Measurements from ENCODE around the gene MUSTN1. TPM values are rescaled to one million over a fixed set of nuclear protein-coding genes. Genes with fewer than 3 reads are reported as not detected.

The MUSTN1 gene
- total and polyA plus RNA-seq, 2 of the 13 experiments (the other 11 are each of a cell fraction or from before 2014, with no cell fraction given), result 0.84 to 1.4 TPM

DNA sequence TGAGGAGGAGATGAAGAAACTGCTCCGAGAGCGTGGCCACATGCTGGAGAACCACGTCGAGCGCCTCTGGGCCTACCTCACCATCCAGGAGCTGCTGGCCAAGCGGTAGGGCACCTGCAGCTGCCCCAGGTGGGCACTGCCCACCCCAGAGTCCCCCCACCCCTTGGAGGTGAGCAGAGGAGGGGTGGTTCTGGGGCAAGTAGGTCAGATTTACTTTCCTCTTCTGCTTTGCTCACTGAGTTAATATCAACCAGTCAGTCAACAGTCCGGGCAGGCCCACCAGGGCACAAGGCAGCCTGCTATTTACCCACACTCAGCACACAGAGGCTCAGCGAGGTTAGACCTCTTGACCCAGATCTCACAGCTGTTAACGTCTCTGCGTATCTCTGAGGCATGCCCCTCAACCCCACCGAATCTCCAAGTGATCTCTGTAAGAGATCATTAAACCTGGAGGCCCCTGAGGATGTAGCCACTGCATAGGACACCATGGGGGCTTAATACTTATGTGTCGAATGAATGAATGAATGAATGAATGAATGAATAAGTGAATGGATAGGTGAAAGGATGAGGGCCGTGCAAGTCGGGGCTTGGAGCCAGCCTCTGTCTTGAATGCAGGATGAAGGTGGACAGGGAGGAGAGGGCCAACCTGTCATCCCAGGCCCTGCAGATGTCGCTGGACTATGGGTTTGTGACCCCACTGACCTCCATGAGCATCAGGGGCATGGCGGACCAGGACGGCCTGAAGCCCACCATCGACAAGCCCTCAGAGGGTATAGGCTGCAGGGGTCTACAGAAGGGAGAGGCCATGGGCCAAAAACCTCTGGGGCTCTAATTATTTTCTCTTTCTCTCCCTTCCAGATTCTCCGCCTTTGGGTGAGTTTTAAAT lies 48.2 kb downstream of the MUSTN1 start (continued):
- TF ChIP-seq, protein P1, sequence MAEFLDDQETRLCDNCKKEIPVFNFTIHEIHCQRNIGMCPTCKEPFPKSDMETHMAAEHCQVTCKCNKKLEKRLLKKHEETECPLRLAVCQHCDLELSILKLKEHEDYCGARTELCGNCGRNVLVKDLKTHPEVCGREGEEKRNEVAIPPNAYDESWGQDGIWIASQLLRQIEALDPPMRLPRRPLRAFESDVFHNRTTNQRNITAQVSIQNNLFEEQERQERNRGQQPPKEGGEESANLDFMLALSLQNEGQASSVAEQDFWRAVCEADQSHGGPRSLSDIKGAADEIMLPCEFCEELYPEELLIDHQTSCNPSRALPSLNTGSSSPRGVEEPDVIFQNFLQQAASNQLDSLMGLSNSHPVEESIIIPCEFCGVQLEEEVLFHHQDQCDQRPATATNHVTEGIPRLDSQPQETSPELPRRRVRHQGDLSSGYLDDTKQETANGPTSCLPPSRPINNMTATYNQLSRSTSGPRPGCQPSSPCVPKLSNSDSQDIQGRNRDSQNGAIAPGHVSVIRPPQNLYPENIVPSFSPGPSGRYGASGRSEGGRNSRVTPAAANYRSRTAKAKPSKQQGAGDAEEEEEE (CRISPR knock-in tag; IDR thresholded peaks at IDR 0.05; ENCODE audit: borderline replicate concordance), result no peak
- TF ChIP-seq MAZ (IDR thresholded peaks at IDR 0.05; ENCODE audit: borderline replicate concordance, low read depth, low read length) (no peak), MAZ (CRISPR knock-in tag; IDR thresholded peaks at IDR 0.05; ENCODE audit: low read depth) (0 out of 2 replicates have a peak, but pooled peaks have one; percentile 27), IKZF1 (IDR thresholded peaks at IDR 0.05) (no peak), ATM (IDR thresholded peaks at IDR 0.05; ENCODE audit: borderline replicate concordance) (no peak), ZNF430 (CRISPR knock-in tag; IDR thresholded peaks at IDR 0.05) (peak; percentile 56; the same call in 1 of the 2 replicates), FLYWCH1 (CRISPR knock-in tag; IDR thresholded peaks at IDR 0.05) (no peak), BORCS8-MEF2B (CRISPR knock-in tag; IDR thresholded peaks at IDR 0.05) (no peak), ARHGAP35 (CRISPR knock-in tag; IDR thresholded peaks at IDR 0.05; ENCODE audit: borderline replicate concordance) (no peak), ZNF24 (IDR thresholded peaks at IDR 0.05) (peak; percentile 91), ZKSCAN1 (IDR thresholded peaks at IDR 0.05; ENCODE audit: low read length) (no peak), REPIN1 (CRISPR knock-in tag; IDR thresholded peaks at IDR 0.05; ENCODE audit: borderline replicate concordance, low read depth) (no peak), TAF15 (IDR thresholded peaks at IDR 0.05; ENCODE audit: low read depth, low read length, poor library complexity, severe bottlenecking) (no peak), THYN1 (CRISPR knock-in tag; IDR thresholded peaks at IDR 0.05; ENCODE audit: borderline replicate concordance, low read depth) (no peak), DPF2 (CRISPR knock-in tag; IDR thresholded peaks at IDR 0.05; ENCODE audit: borderline replicate concordance, low read depth) (peak; percentile 68; the same call in 1 of the 2 replicates), SMC3 (IDR thresholded peaks at IDR 0.05; ENCODE audit: low read length) (no peak)
- TF ChIP-seq, protein P2, sequence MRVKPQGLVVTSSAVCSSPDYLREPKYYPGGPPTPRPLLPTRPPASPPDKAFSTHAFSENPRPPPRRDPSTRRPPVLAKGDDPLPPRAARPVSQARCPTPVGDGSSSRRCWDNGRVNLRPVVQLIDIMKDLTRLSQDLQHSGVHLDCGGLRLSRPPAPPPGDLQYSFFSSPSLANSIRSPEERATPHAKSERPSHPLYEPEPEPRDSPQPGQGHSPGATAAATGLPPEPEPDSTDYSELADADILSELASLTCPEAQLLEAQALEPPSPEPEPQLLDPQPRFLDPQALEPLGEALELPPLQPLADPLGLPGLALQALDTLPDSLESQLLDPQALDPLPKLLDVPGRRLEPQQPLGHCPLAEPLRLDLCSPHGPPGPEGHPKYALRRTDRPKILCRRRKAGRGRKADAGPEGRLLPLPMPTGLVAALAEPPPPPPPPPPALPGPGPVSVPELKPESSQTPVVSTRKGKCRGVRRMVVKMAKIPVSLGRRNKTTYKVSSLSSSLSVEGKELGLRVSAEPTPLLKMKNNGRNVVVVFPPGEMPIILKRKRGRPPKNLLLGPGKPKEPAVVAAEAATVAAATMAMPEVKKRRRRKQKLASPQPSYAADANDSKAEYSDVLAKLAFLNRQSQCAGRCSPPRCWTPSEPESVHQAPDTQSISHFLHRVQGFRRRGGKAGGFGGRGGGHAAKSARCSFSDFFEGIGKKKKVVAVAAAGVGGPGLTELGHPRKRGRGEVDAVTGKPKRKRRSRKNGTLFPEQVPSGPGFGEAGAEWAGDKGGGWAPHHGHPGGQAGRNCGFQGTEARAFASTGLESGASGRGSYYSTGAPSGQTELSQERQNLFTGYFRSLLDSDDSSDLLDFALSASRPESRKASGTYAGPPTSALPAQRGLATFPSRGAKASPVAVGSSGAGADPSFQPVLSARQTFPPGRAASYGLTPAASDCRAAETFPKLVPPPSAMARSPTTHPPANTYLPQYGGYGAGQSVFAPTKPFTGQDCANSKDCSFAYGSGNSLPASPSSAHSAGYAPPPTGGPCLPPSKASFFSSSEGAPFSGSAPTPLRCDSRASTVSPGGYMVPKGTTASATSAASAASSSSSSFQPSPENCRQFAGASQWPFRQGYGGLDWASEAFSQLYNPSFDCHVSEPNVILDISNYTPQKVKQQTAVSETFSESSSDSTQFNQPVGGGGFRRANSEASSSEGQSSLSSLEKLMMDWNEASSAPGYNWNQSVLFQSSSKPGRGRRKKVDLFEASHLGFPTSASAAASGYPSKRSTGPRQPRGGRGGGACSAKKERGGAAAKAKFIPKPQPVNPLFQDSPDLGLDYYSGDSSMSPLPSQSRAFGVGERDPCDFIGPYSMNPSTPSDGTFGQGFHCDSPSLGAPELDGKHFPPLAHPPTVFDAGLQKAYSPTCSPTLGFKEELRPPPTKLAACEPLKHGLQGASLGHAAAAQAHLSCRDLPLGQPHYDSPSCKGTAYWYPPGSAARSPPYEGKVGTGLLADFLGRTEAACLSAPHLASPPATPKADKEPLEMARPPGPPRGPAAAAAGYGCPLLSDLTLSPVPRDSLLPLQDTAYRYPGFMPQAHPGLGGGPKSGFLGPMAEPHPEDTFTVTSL (CRISPR knock-in tag; IDR thresholded peaks at IDR 0.05; ENCODE audit: borderline replicate concordance), result no peak; the same call in 1 of the 2 replicates
- TF ChIP-seq, protein P3, sequence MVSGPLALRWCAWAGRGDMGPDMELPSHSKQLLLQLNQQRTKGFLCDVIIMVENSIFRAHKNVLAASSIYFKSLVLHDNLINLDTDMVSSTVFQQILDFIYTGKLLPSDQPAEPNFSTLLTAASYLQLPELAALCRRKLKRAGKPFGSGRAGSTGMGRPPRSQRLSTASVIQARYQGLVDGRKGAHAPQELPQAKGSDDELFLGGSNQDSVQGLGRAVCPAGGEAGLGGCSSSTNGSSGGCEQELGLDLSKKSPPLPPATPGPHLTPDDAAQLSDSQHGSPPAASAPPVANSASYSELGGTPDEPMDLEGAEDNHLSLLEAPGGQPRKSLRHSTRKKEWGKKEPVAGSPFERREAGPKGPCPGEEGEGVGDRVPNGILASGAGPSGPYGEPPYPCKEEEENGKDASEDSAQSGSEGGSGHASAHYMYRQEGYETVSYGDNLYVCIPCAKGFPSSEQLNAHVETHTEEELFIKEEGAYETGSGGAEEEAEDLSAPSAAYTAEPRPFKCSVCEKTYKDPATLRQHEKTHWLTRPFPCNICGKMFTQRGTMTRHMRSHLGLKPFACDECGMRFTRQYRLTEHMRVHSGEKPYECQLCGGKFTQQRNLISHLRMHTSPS (CRISPR knock-in tag; IDR thresholded peaks at IDR 0.05; ENCODE audit: low read depth), result peak; percentile 95
